ENCODE results near the gene PRKCE.
"Not testable (repeated sequence)": the region's sequence is repeated elsewhere in the genome, so short reads cannot be mapped to it uniquely, and the experiment has no call there.

DNA sequence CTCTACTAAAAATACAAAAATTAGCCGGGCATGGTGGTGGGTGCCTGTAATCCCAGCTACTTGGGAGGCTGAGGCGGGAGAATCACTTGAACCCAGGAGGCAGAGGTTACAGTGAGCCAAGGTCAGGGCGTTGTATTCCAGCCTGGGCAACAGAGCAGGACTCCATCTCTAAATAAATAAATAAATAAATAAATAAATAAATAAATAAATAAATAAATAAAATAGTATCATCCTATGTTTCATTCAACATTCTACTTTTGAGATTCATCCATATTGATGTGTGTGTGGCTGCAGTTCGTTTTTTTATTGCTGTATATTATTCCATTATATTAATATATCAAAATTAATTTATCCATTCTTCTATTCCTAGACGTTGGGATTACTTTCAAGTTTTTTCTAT lies 207.4 kb downstream of the PRKCE start:
- TF ChIP-seq, protein P1, sequence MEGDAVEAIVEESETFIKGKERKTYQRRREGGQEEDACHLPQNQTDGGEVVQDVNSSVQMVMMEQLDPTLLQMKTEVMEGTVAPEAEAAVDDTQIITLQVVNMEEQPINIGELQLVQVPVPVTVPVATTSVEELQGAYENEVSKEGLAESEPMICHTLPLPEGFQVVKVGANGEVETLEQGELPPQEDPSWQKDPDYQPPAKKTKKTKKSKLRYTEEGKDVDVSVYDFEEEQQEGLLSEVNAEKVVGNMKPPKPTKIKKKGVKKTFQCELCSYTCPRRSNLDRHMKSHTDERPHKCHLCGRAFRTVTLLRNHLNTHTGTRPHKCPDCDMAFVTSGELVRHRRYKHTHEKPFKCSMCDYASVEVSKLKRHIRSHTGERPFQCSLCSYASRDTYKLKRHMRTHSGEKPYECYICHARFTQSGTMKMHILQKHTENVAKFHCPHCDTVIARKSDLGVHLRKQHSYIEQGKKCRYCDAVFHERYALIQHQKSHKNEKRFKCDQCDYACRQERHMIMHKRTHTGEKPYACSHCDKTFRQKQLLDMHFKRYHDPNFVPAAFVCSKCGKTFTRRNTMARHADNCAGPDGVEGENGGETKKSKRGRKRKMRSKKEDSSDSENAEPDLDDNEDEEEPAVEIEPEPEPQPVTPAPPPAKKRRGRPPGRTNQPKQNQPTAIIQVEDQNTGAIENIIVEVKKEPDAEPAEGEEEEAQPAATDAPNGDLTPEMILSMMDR (IDR thresholded peaks at IDR 0.05) = not testable (repeated sequence)
- TF ChIP-seq POLR2A (IDR thresholded peaks at IDR 0.05) = not testable (repeated sequence)
